Tibial nerve (tissue), 4 donors: Measurements from ENCODE around the gene PTPRK. TPM values are rescaled to one million over a fixed set of nuclear protein-coding genes. Genes with fewer than 3 reads are reported as not detected.

ENCODE experiments used
- DNase-seq, 2 donors: peaks; one replicate each; pipeline ENCODE4 v3.0.0-alpha.2; 2019; ENCODE audit warnings: low spot score in 2 of 2
- H3K27ac ChIP-seq, 4 donors: fragments of 200-600 bp; sonication (generic) in 3 of 4; one replicate each; pipeline ENCODE4 v1.5.1; 2017 to 2019; ENCODE audit warnings: mild to moderate bottlenecking in 1 of 4
- H3K27me3 ChIP-seq, 2 donors: fragments of 200-600 bp; sonication (generic) in 1 of 2; one replicate each; pipeline versions ENCODE4 v1.5.1 to v1.6.0; 2017 to 2019
- H3K36me3 ChIP-seq, 3 donors: fragments of 200-600 bp; sonication (generic); one replicate each; pipeline ENCODE4 v1.5.1; 2018 to 2019
- H3K4me1 ChIP-seq, 4 donors: fragments of 200-600 bp; sonication (generic) in 3 of 4; one replicate each; pipeline ENCODE4 v1.5.1; 2017 to 2019
- H3K4me3 ChIP-seq, 4 donors: fragments of 200-600 bp; sonication (generic) in 3 of 4; one replicate each; pipeline ENCODE4 v1.5.1; 2017 to 2019; ENCODE audit warnings: mild to moderate bottlenecking in 1 of 4, moderate library complexity in 1 of 4
- H3K9me3 ChIP-seq, 4 donors: fragments of 200-600 bp; sonication (generic) in 3 of 4; one replicate each; pipeline ENCODE4 v1.5.1; 2017 to 2019
- EP300 ChIP-seq, 2 donors: sonication (generic); formaldehyde crosslinking; IDR thresholded peaks; one replicate each; pipeline ENCODE4 v1.6.1; 2017; ENCODE audit warnings: antibody characterized with exemption in 2 of 2, mild to moderate bottlenecking in 1 of 2
- POLR2A ChIP-seq, 2 donors: fragments of 450-650 bp; IDR thresholded peaks; one replicate each; pipeline ENCODE4 v1.6.1; 2017; ENCODE audit warnings: antibody characterized with exemption in 2 of 2, mild to moderate bottlenecking in 2 of 2, moderate library complexity in 2 of 2
- WGBS, 2 donors: methylation state at CpG; one replicate each; pipeline ENCODE4 v1.1.5; 2018; 5-methylcytosine and 5-hydroxymethylcytosine counted together
- total RNA-seq, 4 donors: library from RNA; depleted of rRNA; stranded (reverse); fragments of >200 nt; gene quantifications; one replicate each; pipeline ENCODE4 v1.1.0, GENCODE V29; 2016
- TF ChIP-seq, protein P1 (sequence below), 5 experiments: fragments of 200-600 bp in 3 of 5; fragments of 450-650 bp in 2 of 5; sonication (generic) in 3 of 5; IDR thresholded peaks; one replicate each; pipeline ENCODE4 v1.5.1; 2016 to 2019; ENCODE audit warnings: antibody characterized with exemption in 5 of 5, mild to moderate bottlenecking in 3 of 5, moderate library complexity in 2 of 5

PTPRK gene
- total RNA-seq, 4 donors from 2014 or later = 17.4 to 26.1 (median 21.2) TPM

DNA sequence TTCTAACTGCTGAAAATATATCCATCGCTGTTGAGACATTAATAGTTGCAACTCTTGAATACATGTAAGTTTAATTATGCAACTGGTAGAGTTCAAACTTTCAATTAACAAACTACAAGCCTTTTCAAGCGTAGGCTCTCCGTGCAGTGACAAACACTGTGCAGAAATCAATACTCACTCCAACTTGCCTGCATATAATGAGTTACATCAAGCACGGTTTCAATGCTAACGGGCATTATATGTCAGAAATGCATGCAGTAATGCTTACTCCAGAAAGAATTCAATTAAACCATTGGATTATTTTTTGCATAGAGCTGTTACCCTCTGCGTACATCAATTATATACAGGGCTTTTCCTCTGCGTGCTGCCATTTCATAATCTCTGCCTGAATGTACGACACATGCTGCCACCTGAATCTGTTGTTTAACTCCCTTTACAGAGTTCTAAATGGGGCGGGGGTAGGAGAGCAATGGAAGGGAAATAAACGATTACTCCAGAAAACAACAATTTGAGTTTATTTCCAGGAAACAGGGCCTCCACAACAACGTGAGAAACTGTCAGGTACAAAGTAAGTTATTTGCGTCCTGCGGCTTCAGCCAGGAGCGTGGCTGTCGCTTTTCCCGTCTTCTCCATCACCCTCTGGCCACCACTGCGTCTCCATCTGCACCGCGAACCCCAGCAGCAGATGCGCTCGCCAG is 1.8 kb downstream of the PTPRK start:
- WGBS, 2 donors = 29% methylated on average over 21 of the region's 21 CpGs
- TF ChIP-seq, protein P1, sequence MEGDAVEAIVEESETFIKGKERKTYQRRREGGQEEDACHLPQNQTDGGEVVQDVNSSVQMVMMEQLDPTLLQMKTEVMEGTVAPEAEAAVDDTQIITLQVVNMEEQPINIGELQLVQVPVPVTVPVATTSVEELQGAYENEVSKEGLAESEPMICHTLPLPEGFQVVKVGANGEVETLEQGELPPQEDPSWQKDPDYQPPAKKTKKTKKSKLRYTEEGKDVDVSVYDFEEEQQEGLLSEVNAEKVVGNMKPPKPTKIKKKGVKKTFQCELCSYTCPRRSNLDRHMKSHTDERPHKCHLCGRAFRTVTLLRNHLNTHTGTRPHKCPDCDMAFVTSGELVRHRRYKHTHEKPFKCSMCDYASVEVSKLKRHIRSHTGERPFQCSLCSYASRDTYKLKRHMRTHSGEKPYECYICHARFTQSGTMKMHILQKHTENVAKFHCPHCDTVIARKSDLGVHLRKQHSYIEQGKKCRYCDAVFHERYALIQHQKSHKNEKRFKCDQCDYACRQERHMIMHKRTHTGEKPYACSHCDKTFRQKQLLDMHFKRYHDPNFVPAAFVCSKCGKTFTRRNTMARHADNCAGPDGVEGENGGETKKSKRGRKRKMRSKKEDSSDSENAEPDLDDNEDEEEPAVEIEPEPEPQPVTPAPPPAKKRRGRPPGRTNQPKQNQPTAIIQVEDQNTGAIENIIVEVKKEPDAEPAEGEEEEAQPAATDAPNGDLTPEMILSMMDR (IDR thresholded peaks at IDR 0.05) = no peak
- no peak for TF ChIP-seq POLR2A (IDR thresholded peaks at IDR 0.05)
- Histone ChIP-seq H3K27ac (peak overlapping the region in 2 of 4 donors; percentile 87 to 96), H3K36me3 (no peaks in the 10 kb centered on the region), H3K27me3 (no peaks in the 10 kb centered on the region), H3K4me1 (peaks cover 0 to 27% (median 6%) of the 10 kb centered on the region in 4 donors), H3K4me3 (peak overlapping the region; percentile 67 to 94 (median 78)), H3K9me3 (no peaks in the 10 kb centered on the region)
- DNase-seq = no peak

DNA sequence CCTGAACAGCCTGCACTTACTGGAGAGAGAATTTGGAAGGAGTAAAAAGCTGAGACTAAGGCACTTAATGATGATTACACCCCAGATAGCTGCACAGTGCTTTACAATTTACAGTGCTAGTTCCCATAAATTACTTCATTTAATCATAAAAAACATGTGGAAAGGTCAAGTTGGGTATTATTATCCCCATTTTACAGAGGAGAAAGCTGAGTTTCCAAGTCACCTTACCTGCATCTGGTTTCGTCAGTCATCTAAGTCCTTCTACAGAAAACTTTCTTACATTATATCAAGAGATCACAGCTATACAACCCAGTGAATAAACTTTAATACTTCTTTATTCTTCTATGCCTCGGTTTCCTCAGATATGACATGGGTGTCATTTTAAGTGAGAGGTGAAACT is 3.3 kb downstream of the PTPRK start:
- TF ChIP-seq, protein P1 (IDR thresholded peaks at IDR 0.05) = no peak
- TF ChIP-seq POLR2A (IDR thresholded peaks at IDR 0.05) (no peak), EP300 (IDR thresholded peaks at IDR 0.05) (no peak)
- Histone ChIP-seq H3K4me1 (peaks cover 0 to 27% (median 6%) of the 10 kb centered on the region in 4 donors), H3K27me3 (no peaks in the 10 kb centered on the region), H3K4me3 (no peak overlapping the region), H3K27ac (no peak overlapping the region), H3K9me3 (no peaks in the 10 kb centered on the region), H3K36me3 (no peaks in the 10 kb centered on the region)
- no peak for DNase-seq
- WGBS, 2 donors = 93 to 97% methylated on average over 2 of the region's 2 CpGs

DNA sequence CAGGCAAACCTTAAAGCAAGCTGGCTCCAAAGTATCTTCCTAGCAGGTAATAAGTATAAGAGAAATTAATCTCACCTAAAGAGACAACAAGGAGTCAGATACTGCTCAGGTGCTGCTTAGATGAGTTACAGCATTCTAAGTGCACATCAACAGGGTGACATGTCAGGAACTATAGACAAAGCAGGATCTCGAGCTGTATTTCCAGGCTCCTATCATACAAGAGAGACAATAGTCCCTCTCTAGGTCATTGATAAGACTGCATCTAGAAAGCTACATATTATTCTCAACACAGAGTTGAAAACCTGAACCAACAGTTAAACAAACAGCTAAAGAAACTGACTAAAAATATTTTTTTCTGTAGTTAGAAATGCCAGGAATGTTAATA is 3.9 kb downstream of the PTPRK start:
- 52 to 55% methylated on average over 1 of the region's 1 CpG for WGBS, 2 donors
- no peak for DNase-seq
- Histone ChIP-seq H3K4me1 (peaks cover 0 to 27% (median 6%) of the 10 kb centered on the region in 4 donors), H3K4me3 (no peak overlapping the region), H3K9me3 (no peaks in the 10 kb centered on the region), H3K36me3 (no peaks in the 10 kb centered on the region), H3K27me3 (no peaks in the 10 kb centered on the region), H3K27ac (peak overlapping the region in 1 of 4 donors; percentile 10)
- TF ChIP-seq, protein P1 (IDR thresholded peaks at IDR 0.05) = peak in 1 of 5 experiments; percentile 7
- TF ChIP-seq EP300 (IDR thresholded peaks at IDR 0.05) = no peak
- no peak for TF ChIP-seq POLR2A (IDR thresholded peaks at IDR 0.05)

DNA sequence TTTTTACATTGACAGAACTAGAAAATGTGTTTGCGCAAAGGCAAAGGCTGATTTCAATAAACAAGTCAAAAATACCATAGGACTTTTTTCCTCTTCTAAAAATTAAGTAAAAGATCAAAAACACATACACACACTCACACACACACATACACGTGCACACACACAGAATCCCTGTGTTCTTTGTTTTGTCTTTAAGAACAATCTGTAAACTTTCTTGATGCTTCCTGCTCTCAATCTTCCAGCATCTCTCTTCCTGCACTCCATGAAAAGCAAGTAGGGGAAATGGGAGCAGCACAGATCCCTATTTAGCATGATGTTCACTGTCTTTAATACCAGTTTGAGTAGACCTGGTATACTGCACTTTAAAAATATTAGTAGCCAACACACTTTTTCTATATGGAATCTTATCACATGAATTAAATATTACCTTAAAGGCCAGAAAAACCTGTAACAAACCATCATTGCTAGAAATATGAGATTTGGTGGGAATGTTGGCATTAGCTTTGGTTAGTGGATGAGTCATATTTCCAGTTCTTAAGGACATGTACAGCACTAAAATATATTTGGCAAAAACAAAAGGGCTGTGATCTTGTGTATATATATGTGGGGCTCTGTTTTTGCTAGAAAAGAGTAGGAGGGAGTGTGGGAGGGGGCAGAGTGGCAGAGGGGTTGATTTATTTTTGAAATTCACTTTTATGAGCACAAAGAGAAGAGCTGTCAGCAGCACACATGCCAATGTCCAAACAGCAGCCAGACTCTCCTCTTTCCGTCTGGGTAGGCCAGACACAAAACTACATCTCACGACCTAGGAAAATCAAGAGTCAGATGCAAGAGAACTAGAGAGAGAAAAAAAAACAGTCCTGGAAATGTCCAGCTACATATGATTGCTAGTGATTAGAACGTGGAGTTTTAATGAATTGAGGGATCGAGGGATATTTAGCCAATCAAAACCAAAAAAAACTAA is 4.6 kb downstream of the PTPRK start:
- H3K4me3 ChIP-seq = no peak overlapping the region
- DNase-seq = no peak
- H3K27me3 ChIP-seq = no peaks in the 10 kb centered on the region
- peaks cover 0 to 22% (median 6%) of the 10 kb centered on the region in 4 donors for H3K4me1 ChIP-seq
- no peaks in the 10 kb centered on the region for H3K9me3 ChIP-seq
- no peaks in the 10 kb centered on the region for H3K36me3 ChIP-seq
- TF ChIP-seq, protein P1 (IDR thresholded peaks at IDR 0.05) = no peak
- TF ChIP-seq POLR2A (IDR thresholded peaks at IDR 0.05) = no peak
- TF ChIP-seq EP300 (IDR thresholded peaks at IDR 0.05) = no peak
- WGBS, 2 donors = 68 to 72% methylated on average over 6 of the region's 6 CpGs
- H3K27ac ChIP-seq = peak overlapping the region in 1 of 4 donors; percentile 10

DNA sequence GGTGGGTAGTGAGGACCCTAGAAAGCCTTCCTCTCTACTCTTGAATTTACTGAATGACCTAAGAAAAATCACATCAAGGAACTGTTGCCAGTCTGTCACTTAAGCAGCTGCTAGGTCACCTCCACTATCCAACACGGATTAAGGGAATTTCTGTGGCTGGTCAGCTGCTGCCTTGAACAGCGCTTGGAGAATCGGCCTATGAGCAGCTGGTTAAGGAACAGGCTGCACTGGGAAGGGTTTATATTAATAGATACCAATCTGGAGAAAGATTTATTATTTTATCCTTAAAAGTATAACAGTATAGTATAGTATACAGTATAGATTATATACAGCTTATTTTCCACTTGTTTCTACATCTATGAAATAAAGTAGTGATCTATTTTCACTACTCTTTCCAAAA is 6.5 kb downstream of the PTPRK start:
- no peak for DNase-seq
- TF ChIP-seq POLR2A (IDR thresholded peaks at IDR 0.05) (no peak), EP300 (IDR thresholded peaks at IDR 0.05) (no peak)
- TF ChIP-seq, protein P1 (IDR thresholded peaks at IDR 0.05) = no peak
- Histone ChIP-seq H3K4me3 (no peak overlapping the region), H3K27me3 (no peaks in the 10 kb centered on the region), H3K9me3 (no peaks in the 10 kb centered on the region), H3K4me1 (peaks cover 0 to 22% (median 6%) of the 10 kb centered on the region in 4 donors), H3K27ac (no peak overlapping the region), H3K36me3 (no peaks in the 10 kb centered on the region)
- 85 to 90% methylated on average over 3 of the region's 3 CpGs for WGBS, 2 donors
